NCI-H146 treated with DMSO at 0.1 percent for 48 hours (cell line): ENCODE measurements around the gene NLRP7.
"Not testable (repeated sequence)": the region's sequence is repeated elsewhere in the genome, so short reads cannot be mapped to it uniquely, and the experiment has no call there.

Source experiments
- DNase-seq: peaks from one replicate; lab custom pipeline; 2025; ENCODE audit not compliant: unreplicated experiment; lab: John Stamatoyannopoulos, UW

Gene NLRP7

DNA sequence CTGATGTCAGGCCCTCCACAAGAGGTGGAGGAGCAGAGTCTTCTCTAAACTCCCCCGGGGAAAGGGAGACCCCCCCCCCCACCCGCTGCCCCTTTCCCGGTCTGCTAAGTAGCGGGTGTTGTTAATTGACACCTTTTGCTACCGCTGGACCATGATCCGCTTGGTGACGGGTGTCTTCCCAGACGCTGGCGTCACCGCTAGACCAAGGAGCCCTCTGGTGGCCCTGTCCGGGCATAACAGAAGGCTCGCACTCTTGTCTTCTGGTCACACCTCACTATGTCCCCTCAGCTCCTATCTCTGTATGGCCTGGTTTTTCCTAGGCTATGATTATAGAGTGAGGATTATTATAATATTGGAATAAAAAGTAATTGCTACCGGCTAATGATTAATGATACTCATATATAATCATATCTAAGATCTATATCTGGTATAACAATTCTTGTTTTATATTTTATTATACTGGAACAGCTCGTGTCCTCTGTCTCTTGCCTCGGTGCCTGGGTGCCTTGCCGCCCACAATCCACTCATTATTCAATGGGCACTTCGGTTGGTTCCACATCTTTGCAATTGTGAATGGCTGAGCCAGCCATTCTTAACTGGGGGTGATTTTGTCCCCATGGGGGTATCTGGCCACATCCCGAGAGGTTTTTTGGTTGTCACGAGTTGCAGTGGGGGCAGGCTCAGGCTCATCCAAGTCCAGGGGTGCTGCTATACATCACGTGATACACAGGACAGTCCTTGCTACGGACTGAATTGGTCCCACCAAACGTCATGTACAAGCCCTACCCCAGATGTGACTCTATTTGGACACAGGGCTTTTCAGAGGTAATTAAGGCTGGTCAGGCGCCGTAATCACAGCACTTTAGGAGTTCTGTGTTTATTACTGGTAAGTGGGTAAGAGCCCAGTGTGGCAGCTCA lies 27.4 kb downstream of the NLRP7 start:
- not testable (repeated sequence) for DNase-seq

DNA sequence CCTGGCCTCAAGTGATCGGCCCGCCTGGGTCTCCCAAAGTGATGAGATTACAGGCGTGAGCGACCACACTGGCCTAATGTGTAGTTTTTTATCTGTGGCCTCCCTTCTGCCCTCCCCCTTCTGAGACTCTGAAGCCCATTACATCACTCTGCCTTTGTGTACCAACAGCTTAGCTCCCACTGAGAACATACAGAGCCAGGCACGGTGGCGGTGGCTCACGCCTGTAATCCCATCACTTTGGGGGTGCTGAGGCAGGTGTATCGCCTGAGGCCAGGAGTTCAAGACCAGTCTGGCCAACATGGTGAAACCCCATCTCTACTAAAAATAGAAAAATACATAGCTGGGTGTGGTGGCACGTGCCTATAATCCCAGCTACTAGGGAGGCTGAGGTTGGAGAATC lies 28.8 kb downstream of the NLRP7 start:
- no peak for DNase-seq

DNA sequence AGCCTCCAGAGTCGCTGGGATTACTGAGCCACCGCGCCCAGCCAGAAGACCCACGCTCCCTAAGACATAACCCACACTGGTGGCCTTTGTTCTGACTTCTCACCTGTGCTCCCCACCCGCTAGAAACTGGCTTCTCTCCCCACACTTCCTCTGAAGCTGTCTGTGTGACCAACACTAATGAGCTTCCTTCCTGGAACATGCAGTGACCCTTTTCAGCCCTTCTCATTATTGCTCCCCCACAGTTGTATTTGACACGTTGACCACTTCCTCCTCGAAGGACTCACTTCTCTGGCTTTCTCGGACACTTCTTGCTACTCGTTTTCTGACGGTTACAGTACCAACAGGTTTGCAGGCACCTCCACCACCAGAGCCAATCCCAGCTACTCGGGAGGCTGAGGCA lies 30.5 kb downstream of the NLRP7 start:
- no peak for DNase-seq

DNA sequence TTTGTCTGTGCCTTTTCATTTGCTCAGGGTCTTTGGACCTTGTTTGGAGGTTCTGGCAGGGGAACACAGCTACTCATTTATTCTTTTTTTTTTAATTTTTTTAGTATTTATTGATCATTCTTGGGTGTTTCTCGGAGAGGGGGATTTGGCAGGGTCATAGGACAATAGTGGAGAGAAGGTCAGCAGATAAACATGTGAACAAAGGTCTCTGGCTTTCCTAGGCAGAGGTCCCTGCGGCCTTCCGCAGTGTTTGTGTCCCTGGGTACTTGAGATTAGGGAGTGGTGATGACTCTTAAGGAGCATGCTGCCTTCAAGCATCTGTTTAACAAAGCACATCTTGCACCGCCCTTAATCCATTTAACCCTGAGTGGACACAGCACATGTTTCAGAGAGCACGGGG lies 39.4 kb downstream of the NLRP7 start:
- DNase-seq, result not testable (repeated sequence)

DNA sequence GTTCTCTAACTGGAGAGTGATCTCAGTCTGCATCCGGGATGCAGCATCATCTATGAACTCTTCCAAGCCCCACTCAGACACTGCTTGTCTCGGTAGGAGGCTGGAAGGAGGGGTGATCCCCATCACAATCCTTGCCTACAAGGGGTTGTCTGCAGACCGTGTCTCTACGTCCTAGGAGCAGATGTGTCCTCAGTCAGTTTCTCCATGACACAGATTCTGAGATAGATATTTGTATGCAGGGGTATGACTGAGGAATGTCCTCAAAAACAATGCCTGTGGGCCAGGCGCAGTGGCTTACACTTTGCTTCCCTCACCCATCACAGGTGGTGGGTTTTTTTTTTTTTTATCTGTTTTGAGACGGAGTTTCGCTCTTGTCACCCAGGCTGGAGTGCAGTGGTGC lies 40.5 kb downstream of the NLRP7 start:
- DNase-seq, result no peak

DNA sequence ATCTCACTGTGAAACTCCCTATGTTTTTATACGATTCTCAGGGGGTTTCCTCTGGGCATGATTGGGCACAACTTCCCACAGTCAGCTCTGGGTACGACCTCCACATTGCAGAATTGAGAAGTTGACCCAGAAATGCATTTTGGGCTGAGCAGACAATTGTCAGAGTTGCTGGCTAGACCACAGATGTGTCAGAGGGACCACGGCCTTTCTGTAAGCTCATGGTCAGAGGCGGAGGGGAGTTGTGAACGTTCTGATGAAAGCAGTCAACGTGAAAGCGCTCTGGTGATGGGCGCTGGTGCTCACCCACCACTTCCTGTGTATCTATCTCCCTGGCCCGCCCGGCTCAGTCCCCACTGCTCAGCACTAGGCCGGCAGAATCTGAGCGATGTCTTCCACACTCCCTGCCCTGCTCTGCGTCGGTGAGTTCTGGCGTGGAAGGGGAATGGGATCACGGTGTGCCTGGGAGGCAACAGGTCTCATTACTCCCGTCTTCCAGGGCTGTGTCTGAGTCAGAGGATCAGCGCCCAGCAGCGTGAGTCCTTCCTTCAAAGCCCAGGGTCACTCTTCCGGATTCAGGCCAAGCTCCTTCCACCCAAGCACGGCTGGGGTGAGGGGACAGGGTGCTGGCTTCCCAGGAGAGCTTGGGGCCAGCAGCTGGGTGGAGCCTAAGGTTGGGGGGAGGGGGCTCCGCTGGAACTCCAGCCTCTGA lies 41.4 kb downstream of the NLRP7 start, which contains the start of gene NCR1:
TSS of gene NCR1 (plus strand) at position 346 of the 709 bp plus-strand sequence. CDS start at position 386, 40 bp downstream.
- no peak for DNase-seq

DNA sequence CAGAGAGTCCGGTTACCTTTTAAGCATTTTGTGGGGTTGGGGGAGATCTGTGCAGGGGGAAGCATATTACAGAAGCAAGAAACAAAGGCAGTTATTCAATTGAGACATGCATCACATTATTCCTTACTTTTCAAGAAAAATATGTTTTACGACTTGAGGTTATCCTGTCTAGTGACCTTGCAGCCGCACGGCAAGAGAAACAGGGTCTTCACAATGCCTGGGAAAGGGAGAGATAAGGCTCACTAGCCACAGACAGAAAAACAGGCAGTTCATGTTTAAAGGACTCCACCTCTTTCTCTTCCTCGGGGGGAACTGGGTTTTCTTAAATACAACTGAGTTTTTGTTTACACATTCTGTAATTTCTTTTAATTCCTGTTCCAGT lies 41.9 kb downstream of the NLRP7 start:
- DNase-seq, result no peak

DNA sequence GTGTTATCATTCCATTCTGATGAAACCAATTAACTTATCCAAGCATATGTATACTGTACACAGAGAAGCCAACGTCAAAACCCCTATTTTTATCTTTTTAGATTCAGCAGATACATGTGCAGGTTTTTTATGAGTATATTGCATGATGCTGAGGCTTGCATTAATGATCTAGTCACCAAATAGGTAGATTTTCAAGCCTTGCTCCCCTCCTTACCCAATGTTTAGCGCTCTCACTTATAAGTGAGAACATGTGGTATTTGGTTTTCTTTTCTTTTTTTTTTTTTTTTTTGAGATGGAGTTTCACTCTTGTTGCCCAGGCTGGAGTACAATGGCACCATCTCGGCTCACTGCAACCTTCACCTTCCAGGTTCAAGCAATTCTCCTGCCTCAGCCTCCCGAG lies 43.1 kb downstream of the NLRP7 start:
- DNase-seq, result not testable (repeated sequence)

DNA sequence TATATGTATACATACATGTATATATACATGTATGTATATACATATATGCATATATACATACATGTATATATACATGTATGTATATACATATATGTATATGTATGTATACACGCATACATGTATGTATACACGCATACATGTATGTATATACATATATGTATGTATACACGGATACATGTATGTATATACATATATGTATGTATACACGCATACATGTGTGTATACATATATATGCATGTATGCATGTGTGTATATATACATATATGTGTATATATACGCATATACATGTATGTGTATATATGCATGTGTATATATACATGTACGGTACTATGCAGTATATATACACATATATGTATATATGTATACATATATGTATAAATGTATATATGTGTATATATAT lies 44.0 kb downstream of the NLRP7 start:
- no peak for DNase-seq

DNA sequence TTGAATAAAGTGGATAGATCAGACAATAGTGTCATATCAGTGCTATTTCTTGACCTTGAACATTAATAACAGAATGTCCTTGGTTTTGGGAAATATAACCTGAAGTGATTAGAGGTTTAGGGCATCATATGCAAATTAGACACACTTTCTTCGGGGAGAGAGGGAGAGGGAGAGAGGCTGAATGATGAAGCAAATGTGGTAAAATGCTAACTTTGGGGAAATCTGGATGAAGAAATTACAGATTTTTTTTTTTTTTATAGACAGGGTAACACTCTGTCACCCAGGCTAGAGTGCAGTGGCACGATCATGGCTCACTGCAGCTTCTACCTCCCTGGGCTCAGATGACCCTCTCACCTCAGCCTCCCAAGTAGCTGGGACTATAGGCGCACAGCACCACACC lies 45.3 kb downstream of the NLRP7 start:
- DNase-seq, result no peak

DNA sequence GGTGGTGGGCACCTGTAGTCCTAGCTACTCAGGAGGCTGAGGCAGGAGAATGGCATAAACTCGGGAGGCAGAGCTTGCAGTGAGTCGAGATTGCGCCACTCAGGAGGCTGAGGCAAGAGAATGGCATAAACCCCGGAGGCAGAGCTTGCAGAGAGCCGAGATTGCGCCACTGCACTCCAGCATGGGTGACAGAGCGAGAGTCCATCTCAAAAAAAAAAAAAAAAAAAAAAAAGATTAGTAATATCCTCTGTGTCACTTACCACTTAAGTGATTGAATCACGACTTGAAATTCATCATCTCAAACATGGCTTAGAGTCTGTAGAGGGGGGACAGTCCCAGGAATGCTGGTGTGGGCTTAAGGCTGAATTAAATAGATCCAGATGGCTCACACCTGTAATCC lies 46.2 kb downstream of the NLRP7 start:
- DNase-seq, result not testable (repeated sequence)

DNA sequence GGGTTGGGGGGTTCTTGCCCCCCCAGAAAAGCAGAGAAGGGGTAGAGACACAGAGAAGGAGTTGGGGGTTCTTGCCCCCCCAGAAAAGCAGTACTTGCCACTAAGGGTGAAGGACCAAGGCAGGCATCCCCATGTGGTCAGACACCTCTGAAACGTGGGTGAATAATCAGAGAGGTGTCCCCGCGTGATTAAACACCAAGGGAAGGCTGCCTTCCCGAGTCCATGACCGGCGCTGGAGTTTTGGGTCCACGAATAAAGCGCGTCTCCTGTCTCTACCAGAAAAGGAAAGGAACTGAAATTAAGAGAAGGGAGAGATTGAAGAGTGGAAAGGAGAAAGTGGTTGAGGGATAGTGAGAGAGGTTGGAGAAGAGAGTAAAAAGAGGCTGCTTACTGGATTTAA lies 47.7 kb downstream of the NLRP7 start:
- DNase-seq, result not testable (repeated sequence)

DNA sequence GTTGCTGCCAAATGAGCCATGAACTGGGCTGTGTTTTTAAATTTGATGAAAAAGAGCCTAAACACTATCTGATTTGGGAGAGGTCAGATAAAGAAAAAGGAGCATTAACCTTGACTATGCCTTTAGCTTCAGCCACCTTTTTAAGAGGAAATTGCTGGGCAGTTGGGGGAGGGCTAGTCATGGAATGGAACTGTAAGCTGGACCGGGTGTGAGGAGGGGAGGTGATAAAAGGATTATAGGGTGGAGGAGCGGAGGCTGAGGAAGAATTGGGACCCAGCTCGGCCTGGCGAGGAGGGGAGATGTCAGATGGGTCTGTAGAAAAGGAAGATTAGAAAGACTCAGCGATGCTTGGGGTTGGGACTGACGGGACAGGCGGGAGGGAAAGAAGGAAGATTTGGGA lies 48.6 kb downstream of the NLRP7 start:
- not testable (repeated sequence) for DNase-seq

DNA sequence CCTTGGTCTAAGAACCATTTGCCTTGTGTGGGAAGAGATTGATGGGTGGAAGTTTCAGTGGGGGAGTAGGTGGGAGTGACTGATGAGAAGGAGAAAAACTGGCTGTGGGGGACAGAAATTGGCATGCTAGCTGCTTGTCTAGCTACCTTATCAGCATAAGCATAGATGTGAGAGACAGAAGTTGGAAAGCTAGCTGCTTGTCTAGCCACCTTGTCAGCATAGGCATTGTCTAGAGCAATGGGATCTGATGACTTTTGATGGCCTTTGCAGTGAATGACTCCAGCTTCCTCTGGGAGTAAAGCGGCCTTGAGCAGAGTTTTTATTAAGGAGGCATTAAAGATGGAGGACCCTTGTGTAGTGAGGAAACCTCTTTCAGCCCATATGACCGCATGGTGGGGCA lies 51.3 kb downstream of the NLRP7 start:
- DNase-seq, result no peak

DNA sequence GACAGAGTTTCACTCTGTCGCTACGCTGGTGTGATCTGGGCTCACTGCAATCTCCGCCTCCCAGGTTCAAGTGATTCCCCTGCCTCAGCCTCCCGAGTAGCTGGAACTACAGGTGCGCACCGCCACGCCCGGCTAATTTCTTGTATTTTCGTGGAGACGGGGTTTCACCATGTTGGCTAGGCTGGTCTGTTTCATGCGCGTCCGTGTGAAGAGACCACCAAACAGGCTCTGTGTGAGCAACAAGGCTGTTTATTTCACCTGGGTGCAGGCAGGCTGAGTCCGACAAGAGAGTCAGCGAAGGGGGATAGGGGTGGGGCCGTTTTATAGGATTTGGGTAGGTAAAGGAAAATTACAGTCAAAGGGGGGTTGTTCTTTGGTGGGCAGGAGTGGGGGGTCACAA lies 53.2 kb downstream of the NLRP7 start:
- not testable (repeated sequence) for DNase-seq

DNA sequence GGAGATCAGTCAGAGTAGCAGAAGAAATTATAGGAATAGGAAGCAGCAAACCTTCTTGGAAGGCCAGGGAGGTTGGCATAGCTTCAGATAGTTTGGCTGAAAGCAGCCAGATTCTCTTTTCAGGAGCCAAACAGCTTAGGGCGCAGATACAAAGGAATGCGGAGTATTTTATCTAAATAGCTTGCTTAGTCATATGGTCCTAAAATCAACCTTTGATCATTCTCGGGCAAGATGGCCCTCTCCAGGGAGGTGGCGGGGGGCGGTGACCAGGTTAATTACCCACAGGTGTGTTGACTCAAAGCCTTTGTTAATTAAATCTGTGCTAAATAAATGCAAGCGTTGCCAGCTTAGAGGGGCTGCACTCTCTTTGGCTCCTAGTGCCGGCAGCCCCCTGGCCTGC lies 53.9 kb downstream of the NLRP7 start:
- no peak for DNase-seq

DNA sequence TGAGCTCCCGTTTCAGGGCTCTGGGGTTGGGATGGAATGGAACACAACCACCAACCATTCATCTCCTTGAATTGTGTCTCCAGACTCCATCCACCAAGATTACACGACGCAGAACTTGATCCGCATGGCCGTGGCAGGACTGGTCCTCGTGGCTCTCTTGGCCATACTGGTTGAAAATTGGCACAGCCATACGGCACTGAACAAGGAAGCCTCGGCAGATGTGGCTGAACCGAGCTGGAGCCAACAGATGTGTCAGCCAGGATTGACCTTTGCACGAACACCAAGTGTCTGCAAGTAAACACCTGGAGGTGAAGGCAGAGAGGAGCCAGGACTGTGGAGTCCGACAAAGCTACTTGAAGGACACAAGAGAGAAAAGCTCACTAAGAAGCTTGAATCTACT lies 57.8 kb downstream of the NLRP7 start:
- DNase-seq, result no peak

DNA sequence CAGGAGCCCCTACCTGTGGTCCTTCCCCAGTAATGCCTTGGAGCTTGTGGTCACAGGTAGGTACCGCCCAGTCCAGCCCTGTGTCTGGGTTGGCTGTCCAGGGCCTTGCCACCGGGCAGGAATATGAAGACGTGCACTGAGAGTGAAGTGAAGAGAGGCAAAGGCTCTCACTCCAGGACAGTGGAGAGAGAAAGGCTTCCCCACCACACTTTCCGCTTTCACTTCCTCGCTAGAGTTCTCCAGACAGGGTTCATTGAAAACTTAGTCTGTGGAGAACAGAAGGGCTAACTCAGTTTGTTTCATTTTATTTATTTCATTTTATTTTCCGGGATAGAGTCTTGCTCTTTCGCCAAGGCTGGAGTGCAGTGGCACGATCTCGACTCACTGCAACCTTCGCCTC lies 59.1 kb downstream of the NLRP7 start:
- DNase-seq, result no peak

DNA sequence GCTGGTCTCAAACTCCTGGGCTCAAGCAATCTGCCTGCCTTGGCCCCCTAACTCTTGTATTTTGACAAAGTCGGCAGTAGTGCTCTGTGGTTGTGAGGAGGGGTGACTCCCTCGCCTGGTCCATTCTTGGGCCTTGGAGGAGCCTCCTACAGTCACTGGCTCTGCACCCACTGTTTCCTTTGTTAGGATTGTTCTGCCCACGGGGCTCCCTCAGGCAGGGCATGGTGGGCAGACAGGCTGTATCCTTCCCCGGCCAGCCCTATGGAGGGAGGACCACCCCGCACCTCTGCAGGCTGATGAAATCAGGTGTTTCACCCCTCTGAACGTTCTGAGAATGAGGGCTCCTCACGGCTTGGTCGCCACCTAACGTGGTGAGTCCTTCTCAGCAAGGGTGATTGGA lies 64.1 kb downstream of the NLRP7 start:
- DNase-seq, result no peak

DNA sequence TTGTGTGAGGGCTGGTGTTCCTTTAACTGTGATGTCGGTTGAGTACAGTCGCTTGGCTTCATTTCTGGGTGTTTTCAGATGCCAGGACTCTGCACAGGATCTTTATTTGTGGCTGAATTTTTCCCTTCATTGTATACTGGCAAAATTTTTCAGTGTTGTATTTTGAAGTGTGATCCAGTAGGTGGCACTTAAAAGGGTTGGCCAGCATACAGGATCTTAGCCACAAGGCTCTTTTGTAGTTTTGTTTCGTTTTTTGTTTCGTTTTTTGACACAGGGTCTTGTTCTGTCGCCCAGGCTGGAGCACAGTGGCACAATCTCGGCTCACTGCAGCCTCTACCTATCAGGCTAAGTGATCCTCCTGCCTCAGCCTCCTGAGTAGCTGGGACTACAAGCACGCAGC lies 64.6 kb downstream of the NLRP7 start:
- no peak for DNase-seq

DNA sequence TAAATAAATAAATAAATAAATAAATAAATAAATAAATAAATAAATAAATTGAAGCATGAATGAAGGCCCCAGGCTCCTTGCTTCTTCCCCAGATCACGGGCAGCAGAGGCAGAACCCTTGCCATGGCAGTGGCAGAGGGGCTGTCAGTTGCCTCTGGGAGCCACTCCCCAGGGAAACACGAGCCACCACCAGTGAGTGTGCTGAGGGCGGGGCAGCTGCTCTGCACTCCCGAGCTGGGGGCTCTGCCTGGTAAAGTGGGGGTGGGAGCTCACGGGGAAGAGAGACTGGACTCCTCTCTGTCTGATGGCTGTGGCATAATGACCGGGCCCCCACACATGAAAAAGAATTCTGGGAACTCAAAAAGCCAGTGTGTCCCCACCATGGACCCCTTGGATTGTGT lies 65.4 kb downstream of the NLRP7 start:
- DNase-seq, result no peak

DNA sequence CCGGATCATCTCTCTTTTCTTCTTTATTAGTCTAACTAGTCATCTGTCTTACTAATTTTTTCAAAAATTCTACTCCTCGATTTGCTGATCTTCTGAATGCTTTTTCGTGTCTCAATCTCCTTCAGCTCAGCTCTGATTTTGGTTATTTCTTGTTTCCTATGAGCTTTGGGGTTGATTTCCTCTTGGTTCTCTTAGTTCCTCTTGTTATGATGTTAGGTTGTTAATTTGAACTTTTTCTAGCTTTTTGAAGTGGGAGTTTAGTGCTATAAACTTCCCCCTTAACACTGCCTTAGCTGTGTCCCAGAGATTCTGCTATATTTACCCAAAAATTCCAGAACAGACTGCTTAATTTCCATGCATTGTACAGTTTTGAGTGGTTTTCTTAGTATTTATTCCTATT lies 69.9 kb downstream of the NLRP7 start:
- no peak for DNase-seq
